ENCODE data around the gene TLX1.

- no peak for TF ChIP-seq CTCF (IDR thresholded peaks at IDR 0.05; ENCODE audit: low read length)
- TF ChIP-seq EZH2 (optimal IDR thresholded peaks at IDR 0.05; ENCODE audit: low read depth, low read length): no peak
- no peak for TF ChIP-seq EZH2phosphoT487 (IDR thresholded peaks at IDR 0.05; ENCODE audit: low read length)
Observed at GRCh38 chr10:101111547-101111946, 19.6 kb upstream of the TLX1 start.
